Fibroblast of lung (primary cell): ENCODE data around the gene RGS18.

ENCODE experiments used
- CTCF ChIP-seq, 2 donors: IDR thresholded peaks in 1 of 2; conservative IDR thresholded peaks in 1 of 2; 1 replicate in 1 of 2; 2 replicates in 1 of 2; pipeline ENCODE4 v1.5.1; 2011 to 2012; ENCODE audit warnings: low read length in 2 of 2, control low read depth in 1 of 2, inconsistent platforms in 1 of 2, low read depth in 1 of 2, mild to moderate bottlenecking in 1 of 2
- EZH2 ChIP-seq: IDR thresholded peaks from 2 replicates; pipeline ENCODE4 v1.5.1; 2012; ENCODE audit warnings: low read length, control low read depth, mild to moderate bottlenecking; ENCODE audit errors: missing control alignments

- TF ChIP-seq CTCF (conservative IDR thresholded peaks at IDR 0.05 in 1 of 2, IDR thresholded peaks at IDR 0.05 in 1 of 2; ENCODE audit: low read depth in 1 of 2, low read length in 2 of 2) (no peak), EZH2 (no peak)
These were observed 38.6 kb upstream of the RGS18 start for GRCh38 chr1:192119701-192120100.
